NCI-H1048 (cell line): Measurements from ENCODE around the gene BRD1.

Source experiments
- DNase-seq: peaks from one replicate; lab custom pipeline; 2025; lab: John Stamatoyannopoulos, UW

Gene BRD1

DNA sequence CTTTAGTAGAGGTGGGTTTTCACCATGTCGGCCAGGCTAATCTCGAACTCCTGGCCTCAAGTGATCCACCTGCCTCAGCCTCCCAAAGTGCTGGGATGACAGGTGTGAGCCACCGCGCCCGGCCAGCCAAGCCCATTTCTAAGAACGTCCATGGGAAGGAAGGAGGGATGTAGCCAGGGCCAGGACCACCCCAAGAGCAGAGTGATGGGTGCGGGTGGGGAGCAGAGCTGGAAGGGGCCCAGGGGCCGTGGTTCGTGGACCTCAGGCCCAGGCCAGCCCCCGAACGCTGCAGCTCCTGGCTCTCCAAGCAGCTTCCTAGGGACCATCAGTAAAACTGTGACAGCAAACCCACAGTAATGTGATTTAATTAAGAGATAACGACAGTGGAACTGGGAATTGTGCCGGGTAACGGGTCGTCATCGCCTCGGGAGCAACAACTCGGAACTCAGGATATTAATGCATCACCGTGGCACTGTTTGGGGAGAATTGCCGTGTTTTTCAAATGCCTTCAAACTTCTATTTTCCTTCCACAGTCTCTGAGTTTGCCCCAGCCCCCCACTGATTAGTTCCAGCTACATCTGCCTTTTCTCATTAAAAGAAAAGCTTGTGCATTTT is 74.3 kb downstream of the BRD1 start:
- no peak for DNase-seq

DNA sequence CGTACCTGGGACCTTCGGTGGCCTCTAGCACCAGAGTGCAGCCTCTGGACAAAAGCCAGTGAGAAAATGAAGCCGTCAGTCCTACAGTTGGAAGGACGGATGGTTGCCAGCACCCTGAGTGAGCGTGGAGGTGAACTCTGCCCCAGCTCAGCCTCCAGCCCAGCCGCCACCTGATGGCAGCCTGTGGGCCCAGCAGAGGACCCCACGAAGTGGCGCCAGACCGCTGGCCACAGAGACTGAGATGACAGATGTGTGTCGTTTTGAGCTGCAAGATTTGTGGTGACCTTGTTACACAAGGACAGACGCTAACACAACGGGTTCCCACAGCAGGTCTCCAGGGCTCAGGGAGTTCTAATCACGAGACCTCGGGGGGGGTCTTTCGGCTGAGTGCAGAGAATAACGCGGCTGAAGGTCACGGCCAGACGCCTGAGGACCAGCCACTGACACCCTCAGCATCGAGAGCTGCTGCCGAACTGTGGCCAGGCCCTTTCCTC is 75.0 kb downstream of the BRD1 start:
- DNase-seq = no peak

DNA sequence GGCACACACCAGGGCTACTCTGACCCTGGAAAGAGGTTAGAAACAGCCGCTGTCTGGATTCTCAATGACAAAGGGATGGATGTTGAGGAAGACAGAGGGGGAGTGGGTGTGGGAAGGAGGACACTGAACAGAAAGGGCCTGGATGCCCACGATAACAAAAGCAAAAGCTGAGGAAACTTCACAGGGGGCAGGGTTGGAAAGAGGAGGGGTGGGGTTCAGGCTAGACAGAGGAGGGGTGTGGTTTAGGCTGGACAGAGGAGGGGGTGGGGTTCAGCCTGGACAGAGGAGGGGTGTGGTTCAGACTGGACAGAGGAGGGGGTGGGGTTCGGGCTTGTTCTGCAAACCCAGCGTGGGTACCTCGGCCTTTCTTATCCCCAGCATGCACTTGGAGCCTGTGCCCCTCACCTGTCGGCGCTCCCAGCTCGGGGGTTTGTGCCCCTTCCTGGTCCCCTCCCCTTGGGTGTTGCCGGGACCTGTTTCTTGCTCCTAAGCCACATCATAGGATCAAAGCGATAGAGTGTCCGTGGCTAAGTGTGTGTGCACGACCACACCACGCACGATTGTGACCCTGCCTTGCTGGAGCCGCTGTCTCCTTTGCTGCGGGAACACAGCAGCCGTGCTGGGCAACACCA is 75.6 kb downstream of the BRD1 start:
- no peak for DNase-seq

DNA sequence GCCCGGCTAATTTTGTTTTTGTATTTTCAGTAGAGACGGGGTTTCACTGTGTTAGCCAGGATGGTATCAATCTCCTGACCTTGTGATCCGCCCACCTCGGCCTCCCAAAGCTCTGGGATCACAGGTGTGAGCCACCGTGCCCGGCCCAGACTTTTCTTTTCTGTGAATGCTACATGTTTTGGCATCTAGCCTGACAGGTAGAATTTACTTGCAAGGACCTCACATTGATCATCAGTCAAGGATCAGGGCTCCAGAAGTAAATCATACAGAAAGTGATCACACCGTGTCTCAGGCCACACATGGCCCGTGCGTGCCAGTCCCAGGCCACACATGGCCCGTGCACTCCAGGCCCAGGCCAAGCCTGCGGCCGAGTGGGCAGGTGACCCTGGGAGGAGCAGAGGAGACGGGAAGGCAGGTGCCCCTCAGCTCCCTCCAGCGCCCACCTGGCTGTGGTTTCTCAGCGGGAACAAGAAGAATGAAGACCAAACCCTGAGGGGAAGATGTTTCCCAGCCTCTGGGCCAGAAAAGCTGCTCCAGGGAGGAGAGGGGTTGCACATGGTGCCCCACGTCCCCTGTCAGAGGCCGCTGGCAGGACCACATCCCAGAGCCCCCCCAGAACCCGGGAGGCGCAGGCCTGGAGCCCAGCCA is 76.2 kb downstream of the BRD1 start:
- no peak for DNase-seq

DNA sequence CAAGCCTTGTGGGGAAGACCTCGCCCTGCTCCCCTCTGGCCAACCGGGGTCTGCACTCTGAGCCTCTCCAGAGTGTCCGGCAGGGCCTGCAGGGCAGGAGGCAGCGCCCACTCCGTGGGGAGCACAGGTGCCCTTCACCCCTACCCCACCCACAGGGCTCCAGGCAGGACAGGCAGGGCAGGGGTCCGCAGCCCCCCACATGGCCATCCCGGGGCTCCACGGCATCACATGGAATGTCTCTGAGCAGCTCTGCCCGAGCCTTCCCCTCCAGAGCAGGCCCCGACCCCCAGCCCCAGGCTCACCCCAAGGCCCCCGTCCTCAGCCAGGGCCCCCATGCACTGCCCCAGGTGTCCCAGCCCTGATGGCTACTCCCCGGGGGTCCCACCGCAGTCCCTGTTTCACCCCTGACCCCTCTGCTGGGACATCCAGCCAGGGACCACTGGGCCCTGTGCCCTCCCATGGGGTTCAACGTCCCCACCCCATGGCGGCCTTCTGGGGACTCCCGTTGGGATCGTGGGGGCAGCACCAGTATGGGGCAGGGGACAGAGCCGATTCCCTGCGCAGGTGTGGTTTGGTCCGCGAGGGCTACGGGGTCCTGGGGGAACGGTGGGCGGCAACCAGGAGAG is 77.7 kb downstream of the BRD1 start:
- no peak for DNase-seq

DNA sequence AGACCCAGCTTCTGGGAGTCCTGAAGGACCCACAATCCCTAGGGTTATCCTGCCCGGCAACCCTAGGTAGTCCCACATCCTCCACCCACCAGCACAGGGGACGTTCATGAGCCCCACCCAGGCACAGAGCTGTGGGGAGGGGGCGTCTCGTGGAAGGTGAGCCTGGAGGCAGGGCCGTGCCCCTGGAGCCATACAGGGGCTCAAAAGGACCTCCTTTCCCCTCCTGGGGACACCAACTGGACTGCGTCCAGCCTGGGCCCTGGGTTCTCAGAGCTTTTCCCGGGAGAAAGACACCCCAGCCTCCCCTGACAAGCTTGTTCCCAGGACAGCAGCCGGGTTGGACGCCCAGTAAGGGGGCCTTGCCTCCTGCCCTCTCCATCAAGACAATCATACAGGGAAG is 78.4 kb downstream of the BRD1 start:
- DNase-seq = no peak

DNA sequence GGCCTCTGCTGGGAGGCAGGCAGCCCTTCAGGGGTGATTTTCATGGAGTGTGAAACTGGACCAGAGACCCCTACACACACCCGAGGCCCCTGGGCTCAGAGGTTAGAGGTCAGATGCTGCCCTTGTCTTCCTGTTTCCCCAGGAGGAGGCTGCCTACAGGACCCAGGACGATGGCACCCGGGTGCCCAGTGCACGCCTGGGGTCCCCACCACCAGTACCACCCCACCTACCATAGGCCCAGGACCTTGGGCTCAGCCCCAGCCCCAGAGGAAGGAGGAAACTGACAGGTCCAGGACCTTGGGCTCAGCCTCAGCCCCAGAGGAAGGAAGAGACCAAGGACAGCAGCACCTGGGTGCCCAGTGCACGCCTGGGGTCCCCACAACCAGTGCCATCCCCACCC is 79.2 kb downstream of the BRD1 start:
- DNase-seq = no peak

DNA sequence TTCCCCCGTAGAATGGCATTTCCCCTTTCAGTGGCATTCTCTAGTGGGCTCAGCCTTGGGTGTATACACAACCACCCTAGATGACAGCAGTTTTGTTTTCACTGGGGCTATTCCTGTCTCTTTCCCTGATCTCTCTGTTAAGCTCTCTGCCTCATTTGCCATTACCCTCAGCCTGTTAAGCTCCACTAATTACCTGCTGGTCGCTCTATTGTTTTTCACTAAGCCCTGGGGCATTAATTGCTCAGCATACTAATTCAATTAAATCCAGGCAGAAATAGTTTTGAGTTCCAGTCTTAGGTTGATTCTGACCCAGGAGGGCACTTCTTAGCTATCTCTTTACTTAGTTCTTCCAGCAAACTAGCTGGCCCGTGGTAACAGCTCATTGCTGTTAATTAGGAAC is 80.0 kb downstream of the BRD1 start:
- no peak for DNase-seq

DNA sequence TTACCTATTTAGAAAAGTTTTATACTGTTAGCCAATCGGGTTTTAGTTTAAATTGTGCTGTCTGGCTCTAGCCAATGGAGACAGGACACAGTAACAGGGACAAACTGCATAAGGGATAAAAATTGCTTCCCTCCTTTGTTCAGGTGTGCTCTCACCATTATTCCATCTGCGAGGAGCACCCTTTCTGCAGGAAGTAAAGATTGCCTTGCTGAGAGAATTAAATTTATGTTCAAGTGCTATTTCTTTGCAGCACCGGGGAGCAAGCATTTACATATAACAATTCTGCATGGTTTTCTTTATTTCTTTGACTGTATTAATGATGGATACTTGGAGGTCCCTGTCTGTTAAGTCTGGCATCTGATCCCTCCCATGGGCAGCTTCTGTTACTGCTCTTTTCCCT is 80.5 kb downstream of the BRD1 start:
- no peak for DNase-seq

DNA sequence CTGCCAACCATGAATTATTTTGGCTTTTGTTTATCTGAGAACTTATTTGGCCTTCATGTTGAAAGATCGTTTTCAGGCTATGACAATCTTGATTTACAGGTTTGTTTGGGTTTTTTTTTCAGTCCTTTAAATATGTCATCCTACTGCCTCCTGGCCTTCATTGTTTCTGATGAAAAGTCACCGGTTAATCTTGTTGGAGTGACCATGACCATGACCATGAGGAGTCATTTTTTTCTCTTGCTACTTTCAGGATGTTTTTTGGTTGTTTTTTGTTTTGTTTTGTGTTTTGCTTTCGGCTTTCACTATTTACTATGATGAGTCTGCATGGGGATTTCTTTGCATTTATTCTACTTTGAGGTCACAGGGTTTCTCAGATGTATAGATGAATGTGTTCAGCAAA is 81.6 kb downstream of the BRD1 start:
- DNase-seq = no peak

DNA sequence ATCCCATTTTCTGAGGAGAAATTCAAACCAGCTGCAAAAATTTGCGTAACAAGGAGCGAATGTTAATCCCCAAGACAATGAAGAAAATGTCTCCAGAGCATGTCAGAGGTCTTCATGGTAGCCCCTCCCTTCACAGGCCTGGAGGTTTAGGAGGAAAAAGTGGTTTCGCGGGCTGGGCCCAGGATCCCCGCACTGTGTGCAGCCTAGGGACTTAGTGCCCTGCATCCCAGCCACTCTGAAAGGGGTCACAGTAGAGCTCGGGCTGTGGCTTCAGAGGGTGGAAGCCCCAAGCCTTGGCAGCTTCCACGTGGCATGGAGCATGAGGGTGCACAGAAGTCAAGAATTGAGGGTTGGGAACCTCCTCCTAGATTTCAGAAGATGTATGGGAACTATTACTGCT is 87.4 kb downstream of the BRD1 start:
- DNase-seq = no peak

DNA sequence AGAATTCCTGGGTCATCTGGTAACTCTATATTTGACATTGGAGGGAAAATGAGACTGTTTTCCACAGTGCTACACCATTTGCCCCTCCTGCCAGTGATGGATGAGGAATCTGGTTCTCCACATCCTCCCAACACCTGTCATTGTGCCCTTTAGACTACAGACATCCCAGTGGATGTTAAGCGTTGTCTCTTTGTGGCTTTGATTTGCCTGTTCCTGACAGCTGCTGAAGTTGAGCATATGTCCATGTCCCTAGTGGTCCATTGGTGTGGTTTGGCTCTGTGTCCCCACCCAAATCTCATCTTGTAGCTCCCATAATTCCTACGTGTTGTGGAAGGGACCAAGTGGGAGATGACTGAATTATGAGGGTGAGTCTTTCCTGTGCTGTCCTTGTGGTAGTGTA is 88.5 kb downstream of the BRD1 start:
- DNase-seq = no peak

DNA sequence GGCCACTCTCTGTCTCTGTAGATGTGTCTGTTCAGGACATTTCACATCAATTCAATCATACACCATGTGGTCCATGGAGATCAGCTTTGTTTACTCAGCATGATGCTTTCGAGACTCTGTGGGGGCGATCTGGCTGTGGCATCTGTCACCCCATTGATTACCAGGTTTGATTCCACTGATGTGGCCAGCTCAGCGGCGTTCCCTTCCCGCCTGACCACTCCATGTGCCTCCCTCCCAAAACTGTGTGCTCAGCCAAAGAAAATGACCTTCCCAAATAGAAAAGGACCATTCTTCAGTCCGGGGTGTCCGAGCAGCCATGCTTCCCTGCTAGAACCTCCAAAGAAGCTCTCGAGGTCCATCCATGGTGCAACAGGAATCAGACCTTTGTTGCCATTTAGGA is 89.1 kb downstream of the BRD1 start:
- no peak for DNase-seq

DNA sequence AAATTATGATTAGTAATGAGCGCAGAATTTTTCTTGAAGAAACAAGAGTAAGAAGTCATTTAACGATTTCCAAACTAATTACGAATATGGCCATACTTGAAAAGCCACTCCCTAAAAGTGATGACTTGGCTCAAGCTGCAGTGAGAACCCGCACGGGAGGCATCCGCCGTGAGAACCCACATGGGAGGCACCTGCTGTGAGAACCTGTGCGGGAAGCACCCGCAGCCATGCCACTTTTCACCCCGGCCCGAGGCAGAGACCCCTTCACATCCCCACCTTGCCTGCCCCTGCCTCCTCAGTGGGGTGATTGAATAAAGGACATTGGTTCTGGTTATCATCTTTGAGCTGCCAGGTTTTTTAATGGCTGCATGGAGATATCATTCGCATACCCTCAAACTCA is 89.7 kb downstream of the BRD1 start:
- DNase-seq = no peak

DNA sequence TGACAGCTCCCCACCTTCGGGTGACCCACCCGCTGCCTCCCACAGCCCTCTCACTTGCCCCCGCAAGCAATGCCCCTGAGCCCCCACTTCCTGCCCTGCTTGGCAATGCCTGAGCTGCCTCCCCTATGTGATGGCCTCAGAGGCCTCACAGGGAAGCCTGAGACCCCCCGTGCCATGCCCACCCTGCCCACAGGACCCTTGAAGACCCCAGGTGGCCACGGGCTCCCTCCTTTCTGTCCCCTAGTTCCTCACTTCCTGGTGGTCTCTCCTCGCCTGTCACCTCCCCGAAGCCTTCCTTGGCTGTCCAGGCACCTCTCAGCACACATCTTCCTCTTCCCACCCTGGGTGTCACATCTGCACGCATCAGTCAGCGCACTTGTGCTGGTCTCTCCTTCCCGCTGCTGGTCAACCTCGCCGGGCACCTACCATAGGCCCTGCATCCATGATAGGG is 90.5 kb downstream of the BRD1 start:
- no peak for DNase-seq

DNA sequence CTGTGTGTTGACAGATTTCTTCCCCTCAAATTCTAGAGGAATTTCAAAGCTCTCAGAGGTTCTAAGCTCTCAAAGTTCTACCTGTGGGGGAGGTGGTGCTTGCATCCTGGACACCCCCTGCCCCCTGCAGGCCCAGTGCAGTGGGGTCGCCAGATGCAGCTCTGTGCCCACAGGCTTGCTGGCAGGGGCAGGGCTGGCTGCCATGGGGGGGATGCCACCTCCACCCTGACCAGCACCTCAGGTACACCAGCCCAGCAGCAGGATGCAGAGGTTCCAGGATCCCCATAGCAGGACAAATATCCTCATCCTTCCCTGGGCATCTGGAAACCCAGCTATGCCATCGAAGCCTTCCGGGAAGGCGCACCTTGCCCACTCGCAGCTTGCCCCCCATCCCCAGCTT is 91.1 kb downstream of the BRD1 start:
- DNase-seq = no peak

DNA sequence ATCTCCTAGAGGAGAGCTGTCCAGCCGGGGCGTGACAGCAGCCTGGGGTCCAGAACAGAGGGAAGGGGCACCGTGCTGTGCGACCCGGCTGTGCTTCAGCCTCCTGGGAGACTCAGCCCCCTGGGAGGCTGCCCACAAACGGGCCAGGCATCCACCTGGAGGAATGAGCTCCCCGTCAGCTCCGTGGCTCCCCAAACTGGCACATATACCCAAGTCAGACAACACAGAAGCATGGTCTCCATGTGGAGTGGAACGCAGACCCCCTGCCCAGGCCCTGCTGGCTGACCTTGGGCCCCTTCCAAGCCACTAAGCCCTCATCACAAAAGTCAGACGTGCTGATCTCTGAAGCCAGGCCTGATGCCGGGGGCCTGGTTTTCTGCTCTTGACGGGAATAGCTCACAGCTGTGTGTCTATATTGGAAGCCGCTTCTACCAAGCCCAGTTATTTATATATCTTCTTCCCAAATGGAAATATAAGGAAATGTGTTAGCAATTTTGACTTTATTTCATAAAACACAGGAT is 91.7 kb downstream of the BRD1 start:
- no peak for DNase-seq

DNA sequence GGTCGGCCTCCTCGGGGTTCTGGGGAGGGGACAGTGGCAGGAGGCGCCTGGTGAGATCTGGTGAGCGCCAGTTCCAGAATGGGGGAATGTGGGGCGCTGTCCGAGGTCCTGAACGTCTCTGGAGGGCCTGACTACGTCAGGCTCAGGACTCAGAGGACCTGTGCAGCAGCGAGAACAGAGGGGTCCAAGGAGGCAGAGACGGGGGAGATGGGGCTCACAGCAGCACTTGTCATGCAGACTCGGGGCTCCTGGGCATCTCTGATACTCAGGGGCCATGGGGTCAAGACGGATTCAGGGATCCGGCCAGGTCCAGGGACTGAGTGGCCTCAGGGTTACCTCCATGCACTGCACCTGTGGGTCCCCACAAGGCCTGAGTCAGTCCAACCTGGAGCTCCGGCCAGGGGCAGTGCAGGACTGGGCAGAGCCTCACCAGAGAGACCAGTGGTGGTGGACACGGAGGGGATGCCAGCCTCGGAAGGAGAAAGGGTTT is 92.2 kb downstream of the BRD1 start:
- peak; percentile 27 for DNase-seq

DNA sequence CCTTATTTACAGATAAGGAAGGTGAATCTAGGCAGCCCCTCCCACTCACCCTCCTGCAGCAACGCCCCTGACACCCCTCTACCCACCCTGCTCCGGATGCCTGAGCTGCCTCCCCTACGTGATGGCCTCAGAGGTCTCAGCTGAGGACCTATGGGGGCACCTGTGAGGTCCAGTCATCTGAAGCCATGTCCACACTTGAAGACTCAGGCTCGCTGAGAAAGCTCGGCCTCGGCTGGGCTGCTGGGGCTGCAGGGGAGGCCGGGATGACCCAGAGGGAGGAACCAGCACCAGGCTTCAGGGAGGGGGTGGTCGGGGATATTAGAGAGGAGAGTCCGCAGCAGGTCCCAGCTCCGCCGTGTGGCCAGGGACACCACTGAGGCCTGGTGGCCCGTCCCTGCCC is 92.8 kb downstream of the BRD1 start:
- DNase-seq = no peak

DNA sequence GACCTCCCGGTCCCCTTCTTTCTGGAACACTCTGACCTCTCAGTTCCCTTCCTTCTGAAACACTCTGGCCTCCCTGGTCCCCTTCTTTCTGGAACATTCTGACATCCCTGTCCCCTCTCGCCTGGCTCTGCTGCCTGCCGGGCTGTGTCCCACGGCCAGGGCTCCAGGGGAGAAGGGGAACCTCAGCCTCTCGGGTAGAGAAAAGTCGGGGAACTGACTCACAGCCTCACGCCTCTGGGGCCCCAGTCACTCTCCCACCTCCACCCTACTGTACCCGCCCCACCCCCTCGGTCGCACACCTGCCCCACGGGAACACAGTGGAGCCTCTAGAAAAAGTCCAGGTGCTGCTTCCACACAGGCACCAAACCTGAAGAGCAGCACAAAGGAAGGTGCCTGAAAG is 93.3 kb downstream of the BRD1 start:
- no peak for DNase-seq

DNA sequence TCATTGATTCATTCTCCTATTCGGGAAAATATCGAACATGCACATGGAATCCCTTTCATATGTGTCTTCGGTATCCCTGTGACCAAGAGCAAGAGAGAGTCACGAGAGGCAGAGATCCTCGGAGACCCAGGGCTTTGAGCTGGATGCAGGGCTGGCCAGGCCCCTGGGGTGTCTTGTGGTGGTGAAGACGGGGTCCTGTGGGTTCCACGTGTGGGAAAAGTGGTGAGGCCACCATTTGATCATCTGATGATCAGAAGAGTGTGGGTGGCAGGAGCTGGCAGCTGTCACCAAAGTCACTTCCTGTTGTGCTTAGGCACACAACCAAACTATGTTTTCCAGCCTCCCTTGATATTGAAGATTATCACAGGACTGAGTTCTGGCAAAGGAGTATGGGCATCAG is 94.0 kb downstream of the BRD1 start:
- DNase-seq = no peak

DNA sequence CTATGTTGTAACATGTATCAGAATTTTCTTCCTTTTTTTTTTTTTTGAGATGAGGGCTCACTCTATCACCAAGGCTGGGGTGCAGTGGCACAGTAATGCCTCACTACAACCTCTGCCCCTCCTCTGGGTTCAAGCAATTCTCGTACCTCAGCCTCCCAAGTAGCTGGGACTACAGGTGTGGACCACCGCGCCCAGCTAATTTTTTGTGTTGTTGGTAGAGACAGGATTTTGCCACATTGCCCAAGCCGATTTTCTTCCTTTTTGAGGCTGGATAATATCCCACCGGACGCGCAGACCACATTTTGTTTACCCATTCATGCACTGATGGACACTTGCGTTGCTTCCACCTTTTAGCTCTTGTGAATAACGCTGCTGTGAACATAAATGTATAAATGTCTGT is 97.0 kb downstream of the BRD1 start:
- DNase-seq = no peak
